OCI-LY3 (cell line): ENCODE results near the gene OCRL.

Experiments
- CTCF ChIP-seq: fragments of 200-600, 300-600 bp; sonication (generic); IDR thresholded peaks from 2 replicates; pipeline ENCODE4 v1.5.1; 2014; ENCODE audit warnings: antibody characterized with exemption, low read length, low read depth
- EZH2phosphoT487 ChIP-seq: fragments of 200-600 bp; shearing (Covaris generic); IDR thresholded peaks from 2 replicates; pipeline ENCODE4 v1.6.1; 2018; ENCODE audit warnings: antibody characterized with exemption, mixed run types, low read depth

- TF ChIP-seq CTCF (no peak), EZH2phosphoT487 (no peak)
Measured at GRCh38 chrX:129544780-129545179, 4.7 kb downstream of the OCRL start.
